ENCODE results near the gene YBEY.
A peak's percentile ranks its signal among the peaks of the same experiment; 100 is the strongest.

YBEY gene

DNA sequence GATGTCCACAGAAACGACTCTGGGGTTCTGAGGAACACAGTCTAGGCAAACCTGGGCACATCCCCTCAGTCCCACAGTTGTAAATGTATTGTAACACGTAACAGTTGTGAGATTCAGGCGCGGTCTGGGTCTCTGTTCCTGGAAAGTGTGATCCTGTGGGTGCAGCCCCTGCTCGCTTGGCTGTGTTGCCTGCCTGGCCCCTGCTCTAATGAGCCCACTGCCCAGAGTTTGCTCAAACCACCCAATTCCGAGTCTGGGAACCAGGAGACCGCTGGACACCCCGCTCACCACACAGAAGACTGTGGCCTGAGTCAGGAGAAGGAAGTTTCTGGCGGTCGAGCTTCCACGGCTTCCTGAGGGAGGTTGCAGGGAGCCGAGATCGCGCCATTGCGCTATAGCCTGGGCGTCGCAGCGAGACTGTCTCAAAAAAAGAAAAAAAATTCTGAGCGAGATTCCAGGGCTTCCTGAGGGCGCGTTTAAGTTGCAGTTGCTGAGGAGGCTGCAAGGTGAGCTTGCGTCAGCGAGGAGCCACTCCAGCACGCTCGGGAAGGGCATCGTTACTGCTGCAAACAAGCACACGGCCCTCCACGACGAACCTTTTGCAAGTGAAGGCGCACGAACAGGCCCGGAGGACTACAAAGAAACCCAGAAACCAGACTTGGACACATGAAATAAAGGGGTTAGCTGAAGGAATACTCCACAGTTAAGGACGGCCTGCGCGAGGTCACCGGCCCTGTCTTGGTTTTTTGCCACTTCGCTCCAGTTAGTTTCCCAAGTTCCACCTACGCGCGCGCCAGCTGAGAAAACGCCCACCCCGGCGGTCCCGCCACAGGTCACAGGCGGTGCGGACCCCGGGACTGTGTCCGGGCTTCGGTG is 36.4 kb downstream of the YBEY start:
- peak; percentile 0; the same call in 1 of the 3 replicates for ATAC-seq
- no peak for TF ChIP-seq CSDC2 (CRISPR knock-in tag; IDR thresholded peaks at IDR 0.05)
- TF ChIP-seq ZFP30 (CRISPR knock-in tag; IDR thresholded peaks at IDR 0.05): no peak
- no peak for TF ChIP-seq TCF4 (CRISPR knock-in tag; IDR thresholded peaks at IDR 0.05; ENCODE audit: borderline replicate concordance)
- TF ChIP-seq, protein P1, sequence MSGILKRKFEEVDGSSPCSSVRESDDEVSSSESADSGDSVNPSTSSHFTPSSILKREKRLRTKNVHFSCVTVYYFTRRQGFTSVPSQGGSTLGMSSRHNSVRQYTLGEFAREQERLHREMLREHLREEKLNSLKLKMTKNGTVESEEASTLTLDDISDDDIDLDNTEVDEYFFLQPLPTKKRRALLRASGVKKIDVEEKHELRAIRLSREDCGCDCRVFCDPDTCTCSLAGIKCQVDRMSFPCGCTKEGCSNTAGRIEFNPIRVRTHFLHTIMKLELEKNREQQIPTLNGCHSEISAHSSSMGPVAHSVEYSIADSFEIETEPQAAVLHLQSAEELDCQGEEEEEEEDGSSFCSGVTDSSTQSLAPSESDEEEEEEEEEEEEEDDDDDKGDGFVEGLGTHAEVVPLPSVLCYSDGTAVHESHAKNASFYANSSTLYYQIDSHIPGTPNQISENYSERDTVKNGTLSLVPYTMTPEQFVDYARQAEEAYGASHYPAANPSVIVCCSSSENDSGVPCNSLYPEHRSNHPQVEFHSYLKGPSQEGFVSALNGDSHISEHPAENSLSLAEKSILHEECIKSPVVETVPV (CRISPR knock-in tag; IDR thresholded peaks at IDR 0.05): no peak
- TF ChIP-seq, protein P2, sequence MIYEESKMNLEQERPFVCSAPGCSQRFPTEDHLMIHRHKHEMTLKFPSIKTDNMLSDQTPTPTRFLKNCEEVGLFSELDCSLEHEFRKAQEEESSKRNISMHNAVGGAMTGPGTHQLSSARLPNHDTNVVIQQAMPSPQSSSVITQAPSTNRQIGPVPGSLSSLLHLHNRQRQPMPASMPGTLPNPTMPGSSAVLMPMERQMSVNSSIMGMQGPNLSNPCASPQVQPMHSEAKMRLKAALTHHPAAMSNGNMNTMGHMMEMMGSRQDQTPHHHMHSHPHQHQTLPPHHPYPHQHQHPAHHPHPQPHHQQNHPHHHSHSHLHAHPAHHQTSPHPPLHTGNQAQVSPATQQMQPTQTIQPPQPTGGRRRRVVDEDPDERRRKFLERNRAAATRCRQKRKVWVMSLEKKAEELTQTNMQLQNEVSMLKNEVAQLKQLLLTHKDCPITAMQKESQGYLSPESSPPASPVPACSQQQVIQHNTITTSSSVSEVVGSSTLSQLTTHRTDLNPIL (CRISPR knock-in tag; IDR thresholded peaks at IDR 0.05; ENCODE audit: low read depth): no peak
- TF ChIP-seq ZNF70 (CRISPR knock-in tag; IDR thresholded peaks at IDR 0.05): no peak
- no peak for TF ChIP-seq RARB (CRISPR knock-in tag; IDR thresholded peaks at IDR 0.05)
- TF ChIP-seq, protein P3, sequence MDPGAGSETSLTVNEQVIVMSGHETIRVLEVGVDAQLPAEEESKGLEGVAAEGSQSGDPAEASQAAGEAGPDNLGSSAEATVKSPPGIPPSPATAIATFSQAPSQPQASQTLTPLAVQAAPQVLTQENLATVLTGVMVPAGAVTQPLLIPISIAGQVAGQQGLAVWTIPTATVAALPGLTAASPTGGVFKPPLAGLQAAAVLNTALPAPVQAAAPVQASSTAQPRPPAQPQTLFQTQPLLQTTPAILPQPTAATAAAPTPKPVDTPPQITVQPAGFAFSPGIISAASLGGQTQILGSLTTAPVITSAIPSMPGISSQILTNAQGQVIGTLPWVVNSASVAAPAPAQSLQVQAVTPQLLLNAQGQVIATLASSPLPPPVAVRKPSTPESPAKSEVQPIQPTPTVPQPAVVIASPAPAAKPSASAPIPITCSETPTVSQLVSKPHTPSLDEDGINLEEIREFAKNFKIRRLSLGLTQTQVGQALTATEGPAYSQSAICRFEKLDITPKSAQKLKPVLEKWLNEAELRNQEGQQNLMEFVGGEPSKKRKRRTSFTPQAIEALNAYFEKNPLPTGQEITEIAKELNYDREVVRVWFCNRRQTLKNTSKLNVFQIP (CRISPR knock-in tag; IDR thresholded peaks at IDR 0.05; ENCODE audit: borderline replicate concordance, low read depth): no peak
- TF ChIP-seq ARNTL (CRISPR knock-in tag; IDR thresholded peaks at IDR 0.05; ENCODE audit: borderline replicate concordance, low read depth): no peak

DNA sequence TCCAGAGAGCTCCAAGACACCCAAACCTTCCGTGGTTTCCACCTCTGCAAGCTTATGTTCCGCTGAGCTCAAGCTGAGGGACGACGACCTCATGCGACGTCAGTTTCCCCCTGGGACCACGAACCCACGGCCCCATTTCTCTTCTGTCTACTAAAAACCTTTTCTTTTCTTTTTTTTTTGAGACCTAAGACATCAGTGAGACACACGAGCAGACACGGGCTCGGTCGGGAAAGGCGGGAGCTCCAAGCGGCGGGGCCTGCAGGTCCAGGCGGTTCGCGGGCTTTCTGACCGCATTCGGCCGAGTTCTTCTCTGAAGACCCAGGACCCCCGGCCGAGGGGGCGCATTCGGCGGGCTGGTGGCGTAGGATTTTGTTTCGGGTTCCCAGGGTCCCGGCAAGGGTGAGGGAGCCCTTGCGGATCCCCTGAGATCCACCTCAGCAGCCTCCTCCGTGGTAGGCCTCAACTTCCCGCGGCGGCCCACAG is 37.1 kb downstream of the YBEY start:
- TF ChIP-seq GLIS3 (CRISPR knock-in tag; IDR thresholded peaks at IDR 0.05) (no peak), ZFP3 (CRISPR knock-in tag; IDR thresholded peaks at IDR 0.05) (no peak), ZNF8 (CRISPR knock-in tag; IDR thresholded peaks at IDR 0.05) (no peak), ZFP30 (CRISPR knock-in tag; IDR thresholded peaks at IDR 0.05) (no peak), SNAI2 (CRISPR knock-in tag; IDR thresholded peaks at IDR 0.05) (no peak), ARNTL (CRISPR knock-in tag; IDR thresholded peaks at IDR 0.05; ENCODE audit: borderline replicate concordance, low read depth) (no peak)
- TF ChIP-seq, protein P1 (CRISPR knock-in tag; IDR thresholded peaks at IDR 0.05): no peak
- TF ChIP-seq, protein P2 (CRISPR knock-in tag; IDR thresholded peaks at IDR 0.05; ENCODE audit: low read depth): no peak
- peak; percentile 1; the same call in 1 of the 3 replicates for ATAC-seq

DNA sequence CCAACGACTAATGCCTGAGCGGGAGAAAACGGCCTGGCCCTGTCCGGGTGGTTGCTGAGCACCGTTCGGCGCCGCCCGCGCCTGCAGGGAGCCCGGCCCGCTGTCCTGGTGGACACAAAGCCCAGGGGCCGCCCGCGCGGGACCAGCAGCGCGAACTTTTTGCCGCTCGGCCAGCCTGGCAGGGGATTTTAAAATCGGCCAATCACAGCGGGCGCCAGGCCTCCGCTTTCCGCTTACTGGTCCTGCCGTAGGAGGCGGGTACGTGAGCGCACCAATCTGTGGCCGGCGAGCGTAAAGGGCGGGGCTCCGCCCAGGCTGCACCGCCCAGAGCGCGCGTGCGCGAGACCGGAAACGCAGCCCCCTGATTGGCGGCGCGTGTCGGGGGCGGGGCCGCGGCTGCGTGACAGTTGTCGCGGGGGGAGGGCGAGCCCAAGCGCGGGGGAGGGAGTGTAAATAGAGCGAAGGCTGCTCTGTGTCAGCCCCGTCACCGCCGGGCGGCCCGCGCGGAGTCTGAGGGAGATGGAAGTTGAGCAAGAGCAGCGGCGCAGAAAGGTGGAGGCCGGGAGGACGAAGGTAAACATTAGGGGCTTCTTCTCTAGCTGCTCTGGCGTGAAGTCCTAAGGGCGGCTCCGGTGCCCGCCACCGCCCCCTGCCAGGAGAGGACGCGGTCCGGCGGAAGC is 37.7 kb downstream of the YBEY start, which contains the start of the genes C21orf58 and PCNT:
C21orf58 (minus strand) TSS at position 161 of the 680 bp plus-strand sequence. CDS start 1,132 bp downstream, outside the sequence.
PCNT (plus strand) TSS at position 447 of the 680 bp plus-strand sequence; CDS start at position 520, 73 bp downstream.
- peak; percentile 87 for ATAC-seq
- TF ChIP-seq, protein P1 (CRISPR knock-in tag; IDR thresholded peaks at IDR 0.05): no peak
- TF ChIP-seq ZFP3 (CRISPR knock-in tag; IDR thresholded peaks at IDR 0.05) (no peak), RARB (CRISPR knock-in tag; IDR thresholded peaks at IDR 0.05) (no peak), ZNF70 (CRISPR knock-in tag; IDR thresholded peaks at IDR 0.05) (no peak), ESRRG (CRISPR knock-in tag; IDR thresholded peaks at IDR 0.05) (no peak), ARNTL (CRISPR knock-in tag; IDR thresholded peaks at IDR 0.05; ENCODE audit: borderline replicate concordance, low read depth) (no peak), PPARA (CRISPR knock-in tag; IDR thresholded peaks at IDR 0.05; ENCODE audit: borderline replicate concordance) (no peak), SNAI2 (CRISPR knock-in tag; IDR thresholded peaks at IDR 0.05) (no peak), BACH2 (CRISPR knock-in tag; IDR thresholded peaks at IDR 0.05; ENCODE audit: borderline replicate concordance) (no peak), ZFP30 (CRISPR knock-in tag; IDR thresholded peaks at IDR 0.05) (no peak), ZNF565 (CRISPR knock-in tag; conservative IDR thresholded peaks at IDR 0.05; ENCODE audit: low read depth) (no peak), ISL1 (CRISPR knock-in tag; IDR thresholded peaks at IDR 0.05) (no peak), GLIS3 (CRISPR knock-in tag; IDR thresholded peaks at IDR 0.05) (no peak)
- TF ChIP-seq, protein P3 (CRISPR knock-in tag; IDR thresholded peaks at IDR 0.05; ENCODE audit: borderline replicate concordance, low read depth): no peak
- TF ChIP-seq, protein P4, sequence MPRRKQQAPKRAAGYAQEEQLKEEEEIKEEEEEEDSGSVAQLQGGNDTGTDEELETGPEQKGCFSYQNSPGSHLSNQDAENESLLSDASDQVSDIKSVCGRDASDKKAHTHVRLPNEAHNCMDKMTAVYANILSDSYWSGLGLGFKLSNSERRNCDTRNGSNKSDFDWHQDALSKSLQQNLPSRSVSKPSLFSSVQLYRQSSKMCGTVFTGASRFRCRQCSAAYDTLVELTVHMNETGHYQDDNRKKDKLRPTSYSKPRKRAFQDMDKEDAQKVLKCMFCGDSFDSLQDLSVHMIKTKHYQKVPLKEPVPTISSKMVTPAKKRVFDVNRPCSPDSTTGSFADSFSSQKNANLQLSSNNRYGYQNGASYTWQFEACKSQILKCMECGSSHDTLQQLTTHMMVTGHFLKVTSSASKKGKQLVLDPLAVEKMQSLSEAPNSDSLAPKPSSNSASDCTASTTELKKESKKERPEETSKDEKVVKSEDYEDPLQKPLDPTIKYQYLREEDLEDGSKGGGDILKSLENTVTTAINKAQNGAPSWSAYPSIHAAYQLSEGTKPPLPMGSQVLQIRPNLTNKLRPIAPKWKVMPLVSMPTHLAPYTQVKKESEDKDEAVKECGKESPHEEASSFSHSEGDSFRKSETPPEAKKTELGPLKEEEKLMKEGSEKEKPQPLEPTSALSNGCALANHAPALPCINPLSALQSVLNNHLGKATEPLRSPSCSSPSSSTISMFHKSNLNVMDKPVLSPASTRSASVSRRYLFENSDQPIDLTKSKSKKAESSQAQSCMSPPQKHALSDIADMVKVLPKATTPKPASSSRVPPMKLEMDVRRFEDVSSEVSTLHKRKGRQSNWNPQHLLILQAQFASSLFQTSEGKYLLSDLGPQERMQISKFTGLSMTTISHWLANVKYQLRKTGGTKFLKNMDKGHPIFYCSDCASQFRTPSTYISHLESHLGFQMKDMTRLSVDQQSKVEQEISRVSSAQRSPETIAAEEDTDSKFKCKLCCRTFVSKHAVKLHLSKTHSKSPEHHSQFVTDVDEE (CRISPR knock-in tag; IDR thresholded peaks at IDR 0.05): no peak

Data from SK-N-SH treated with all-trans-retinoic acid at 6 μM for 48 hours (cell line).